GM23338 (cell line): ENCODE data around the gene ZNF585A. TPM values are rescaled to one million over a fixed set of nuclear protein-coding genes. Genes with fewer than 3 reads are reported as not detected.

ENCODE experiments used
- ATAC-seq: fragments of 200-7000 bp; cut with Tn5 transposase; 3 replicates; pipeline ENCODE4 v1.9.1; 2020
- DNase-seq: peaks from one replicate; pipeline ENCODE4 v3.0.0-alpha.2; 2015; ENCODE audit warnings: low spot score
- H2AFZ ChIP-seq: fragments of 200-600 bp; sonication (generic); 2 replicates; pipeline ENCODE4 v1.8.0; 2016; ENCODE audit warnings: antibody characterized with exemption, mild to moderate bottlenecking, moderate library complexity
- H3F3A ChIP-seq: fragments of 200-600 bp; sonication (generic); replicated peaks from 2 replicates; pipeline ENCODE4 v1.8.0; 2017; ENCODE audit warnings: antibody characterized with exemption, mixed run types, low read depth
- H3K27ac ChIP-seq: fragments of 200-600 bp; sonication (generic); 2 replicates; pipeline ENCODE4 v1.6.1; 2016; ENCODE audit warnings: low read depth
- H3K27me3 ChIP-seq: fragments of 200-600 bp; sonication (generic); 2 replicates; pipeline ENCODE4 v1.8.0; 2016; ENCODE audit warnings: mild to moderate bottlenecking, mixed run types, moderate library complexity; ENCODE audit not compliant: insufficient read depth
- H3K36me3 ChIP-seq: fragments of 200-600 bp; sonication (generic); 2 replicates; pipeline ENCODE4 v1.8.0; 2016; ENCODE audit warnings: mild to moderate bottlenecking; ENCODE audit not compliant: insufficient read depth
- H3K4me1 ChIP-seq: fragments of 200-600 bp; sonication (generic); 2 replicates; pipeline ENCODE4 v1.8.0; 2016; ENCODE audit warnings: mild to moderate bottlenecking, moderate library complexity; ENCODE audit not compliant: insufficient read depth
- H3K4me2 ChIP-seq: fragments of 200-600 bp; sonication (generic); 2 replicates; pipeline ENCODE4 v1.7.1; 2017; ENCODE audit warnings: mixed run types
- H3K4me3 ChIP-seq: fragments of 200-600 bp; sonication (generic); 2 replicates; pipeline ENCODE4 v1.6.1; 2016; ENCODE audit warnings: mixed run types
- H3K79me2 ChIP-seq: fragments of 200-600 bp; sonication (generic); replicated peaks from 2 replicates; pipeline ENCODE4 v1.8.0; 2017; ENCODE audit warnings: mild to moderate bottlenecking; ENCODE audit not compliant: insufficient read depth
- H3K9me2 ChIP-seq: fragments of 200-600 bp; sonication (generic); 2 replicates; pipeline ENCODE4 v1.8.0; 2017; ENCODE audit not compliant: insufficient read depth
- H4K20me1 ChIP-seq: fragments of 200-600 bp; sonication (generic); replicated peaks from 2 replicates; pipeline ENCODE4 v1.8.0; 2017; ENCODE audit warnings: mild to moderate bottlenecking; ENCODE audit not compliant: insufficient read depth
- H3K27ac Mint-ChIP-seq: 2 replicates; pipeline ENCODE4 v1.8.0; 2020; ENCODE audit warnings: inconsistent platforms, mild to moderate bottlenecking, moderate library complexity, mixed read lengths
- H3K27me3 Mint-ChIP-seq: 3 replicates; pipeline ENCODE4 v1.8.0; 2022; ENCODE audit warnings: low read depth, mild to moderate bottlenecking, moderate library complexity, mixed read lengths, inconsistent platforms; ENCODE audit not compliant: insufficient read depth, poor library complexity
- H3K36me3 Mint-ChIP-seq: 3 replicates; pipeline ENCODE4 v1.8.0; 2021; ENCODE audit warnings: low read depth, mild to moderate bottlenecking, inconsistent platforms, moderate library complexity, mixed read lengths
- H3K4me1 Mint-ChIP-seq: 3 replicates; pipeline ENCODE4 v1.8.0; 2020; ENCODE audit warnings: mild to moderate bottlenecking, inconsistent platforms, mixed read lengths
- H3K4me3 Mint-ChIP-seq: 3 replicates; pipeline ENCODE4 v1.8.0; 2021; ENCODE audit warnings: moderate library complexity, mild to moderate bottlenecking, inconsistent platforms, mixed read lengths
- H3K9me3 Mint-ChIP-seq: 3 replicates; pipeline ENCODE4 v1.8.0; 2020; ENCODE audit warnings: moderate library complexity, mild to moderate bottlenecking, inconsistent platforms, mixed read lengths
- CREB1 ChIP-seq: fragments of 250-450 bp; sonication (Bioruptor Pico); IDR thresholded peaks from 2 replicates; pipeline ENCODE4 v1.5.0; 2020; ENCODE audit warnings: low read depth, mild to moderate bottlenecking, moderate library complexity
- EZH2 ChIP-seq: fragments of 200-600 bp; sonication (generic); IDR thresholded peaks from one replicate; pipeline ENCODE4 v1.8.0; 2017; ENCODE audit warnings: antibody characterized with exemption, mild to moderate bottlenecking, low read depth; ENCODE audit not compliant: unreplicated experiment
- EZH2phosphoT487 ChIP-seq: fragments of 200-600 bp; sonication (generic); IDR thresholded peaks from one replicate; pipeline ENCODE4 v1.8.1; 2018; ENCODE audit warnings: antibody characterized with exemption; ENCODE audit not compliant: unreplicated experiment
- JUNB ChIP-seq: IDR thresholded peaks from one replicate; pipeline ENCODE4 v1.6.1; 2016; ENCODE audit warnings: antibody characterized with exemption; ENCODE audit not compliant: unreplicated experiment
- NANOG ChIP-seq: IDR thresholded peaks from 2 replicates; pipeline ENCODE4 v1.6.1; 2016; ENCODE audit warnings: antibody characterized with exemption, borderline replicate concordance
- POLR2AphosphoS5 ChIP-seq: IDR thresholded peaks from 2 replicates; pipeline ENCODE4 v1.6.1; 2016; ENCODE audit warnings: antibody characterized with exemption, low read depth
- STAT1 ChIP-seq: IDR thresholded peaks from one replicate; pipeline ENCODE4 v1.6.1; 2016; ENCODE audit warnings: antibody characterized with exemption; ENCODE audit not compliant: unreplicated experiment
- ZNF114 ChIP-seq: fragments of 250-450 bp; sonication (Bioruptor Pico); IDR thresholded peaks from 2 replicates; pipeline ENCODE4 v1.5.0; 2020; ENCODE audit warnings: mild to moderate bottlenecking, moderate library complexity
- ZNF331 ChIP-seq: fragments of 250-450 bp; sonication (Bioruptor Pico); IDR thresholded peaks from 2 replicates; pipeline ENCODE4 v1.5.0; 2020; ENCODE audit warnings: low read depth, mild to moderate bottlenecking, moderate library complexity
- polyA plus RNA-seq: library from polyadenylated mRNA; unstranded; fragments of >200 nt; fragmentation: Nextera tagmentation; extraction: Ambion mirVana; gene quantifications from 2 replicates; pipeline ENCODE4 v1.2.1, GENCODE V29; 2016
- total RNA-seq: library from RNA; depleted of rRNA; stranded (reverse); fragments of >200 nt; shearing (Covaris generic); gene quantifications from 2 replicates; pipeline ENCODE4 v1.2.3, GENCODE V29; 2014
- TF ChIP-seq, protein P1 (sequence below): IDR thresholded peaks from one replicate; pipeline ENCODE4 v1.6.1; 2018; ENCODE audit warnings: antibody characterized with exemption; ENCODE audit not compliant: unreplicated experiment
- TF ChIP-seq, protein P2 (sequence below): IDR thresholded peaks from 2 replicates; pipeline ENCODE4 v1.6.1; 2016; ENCODE audit warnings: antibody characterized with exemption
- TF ChIP-seq, protein P3 (sequence below), 2 experiments: fragments of 200-600 bp in 1 of 2; sonication (generic) in 1 of 2; conservative IDR thresholded peaks; 2 replicates each; pipeline versions ENCODE4 v1.5.1 to v1.6.1; 2016 to 2017; ENCODE audit warnings: antibody characterized with exemption in 2 of 2, low read depth in 2 of 2, mild to moderate bottlenecking in 2 of 2, moderate library complexity in 1 of 2
- TF ChIP-seq, protein P4 (sequence below): fragments of 250-450 bp; sonication (Bioruptor Pico); IDR thresholded peaks from 2 replicates; pipeline ENCODE4 v1.5.0; 2020; ENCODE audit warnings: mild to moderate bottlenecking, moderate library complexity

The ZNF585A gene
- total and polyA plus RNA-seq, 2 experiments from 2014 or later = 9.8 to 36.5 TPM

DNA sequence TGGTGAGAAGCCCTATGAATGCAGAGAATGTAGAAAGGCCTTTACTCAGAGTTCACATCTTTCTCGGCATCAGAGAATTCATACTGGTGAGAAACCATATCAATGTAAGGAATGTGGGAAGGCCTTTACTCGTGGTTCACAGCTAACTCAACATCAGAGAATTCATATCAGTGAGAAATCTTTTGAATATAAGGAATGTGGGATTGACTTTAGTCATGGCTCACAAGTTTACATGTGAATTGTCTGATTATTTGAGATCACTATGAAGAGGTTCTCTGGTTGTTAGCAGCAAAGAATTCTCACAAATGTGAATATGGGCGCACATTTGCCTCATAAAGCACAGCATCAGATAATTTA is 43.7 kb downstream of the ZNF585A start:
- Histone ChIP-seq H4K20me1 (no peaks in the 10 kb centered on the region), H3F3A (peaks cover 5% of the 10 kb centered on the region; the same call in 1 of the 2 replicates), H3K4me1 (no peaks in the 10 kb centered on the region), H3K27ac (no peak overlapping the region), H3K27me3 (no peaks in the 10 kb centered on the region), H3K4me3 (no peak overlapping the region; the same call in 1 of the 2 replicates), H3K79me2 (no peaks in the 10 kb centered on the region), H3K9me2 (no peaks in the 10 kb centered on the region), H2AFZ (no peak overlapping the region), H3K36me3 (peaks cover 64% of the 10 kb centered on the region), H3K4me2 (no peak overlapping the region)
- DNase-seq (no peak), ATAC-seq (no peak)
- H3K27ac Mint-ChIP-seq = no peak overlapping the region
- no peak overlapping the region for H3K4me3 Mint-ChIP-seq
- peaks cover 10% of the 10 kb centered on the region for H3K27me3 Mint-ChIP-seq
- peaks cover 96% of the 10 kb centered on the region for H3K36me3 Mint-ChIP-seq
- H3K4me1 Mint-ChIP-seq = no peaks in the 10 kb centered on the region
- H3K9me3 Mint-ChIP-seq = peaks cover 100% of the 10 kb centered on the region
- TF ChIP-seq EZH2phosphoT487 (no peak), STAT1 (no peak), ZNF114 (CRISPR knock-in tag) (no peak), POLR2AphosphoS5 (no peak), CREB1 (CRISPR knock-in tag) (no peak), JUNB (no peak), EZH2 (no peak), ZNF331 (CRISPR knock-in tag) (no peak), NANOG (no peak)
- TF ChIP-seq, protein P1, sequence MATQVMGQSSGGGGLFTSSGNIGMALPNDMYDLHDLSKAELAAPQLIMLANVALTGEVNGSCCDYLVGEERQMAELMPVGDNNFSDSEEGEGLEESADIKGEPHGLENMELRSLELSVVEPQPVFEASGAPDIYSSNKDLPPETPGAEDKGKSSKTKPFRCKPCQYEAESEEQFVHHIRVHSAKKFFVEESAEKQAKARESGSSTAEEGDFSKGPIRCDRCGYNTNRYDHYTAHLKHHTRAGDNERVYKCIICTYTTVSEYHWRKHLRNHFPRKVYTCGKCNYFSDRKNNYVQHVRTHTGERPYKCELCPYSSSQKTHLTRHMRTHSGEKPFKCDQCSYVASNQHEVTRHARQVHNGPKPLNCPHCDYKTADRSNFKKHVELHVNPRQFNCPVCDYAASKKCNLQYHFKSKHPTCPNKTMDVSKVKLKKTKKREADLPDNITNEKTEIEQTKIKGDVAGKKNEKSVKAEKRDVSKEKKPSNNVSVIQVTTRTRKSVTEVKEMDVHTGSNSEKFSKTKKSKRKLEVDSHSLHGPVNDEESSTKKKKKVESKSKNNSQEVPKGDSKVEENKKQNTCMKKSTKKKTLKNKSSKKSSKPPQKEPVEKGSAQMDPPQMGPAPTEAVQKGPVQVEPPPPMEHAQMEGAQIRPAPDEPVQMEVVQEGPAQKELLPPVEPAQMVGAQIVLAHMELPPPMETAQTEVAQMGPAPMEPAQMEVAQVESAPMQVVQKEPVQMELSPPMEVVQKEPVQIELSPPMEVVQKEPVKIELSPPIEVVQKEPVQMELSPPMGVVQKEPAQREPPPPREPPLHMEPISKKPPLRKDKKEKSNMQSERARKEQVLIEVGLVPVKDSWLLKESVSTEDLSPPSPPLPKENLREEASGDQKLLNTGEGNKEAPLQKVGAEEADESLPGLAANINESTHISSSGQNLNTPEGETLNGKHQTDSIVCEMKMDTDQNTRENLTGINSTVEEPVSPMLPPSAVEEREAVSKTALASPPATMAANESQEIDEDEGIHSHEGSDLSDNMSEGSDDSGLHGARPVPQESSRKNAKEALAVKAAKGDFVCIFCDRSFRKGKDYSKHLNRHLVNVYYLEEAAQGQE = no peak
- TF ChIP-seq, protein P2, sequence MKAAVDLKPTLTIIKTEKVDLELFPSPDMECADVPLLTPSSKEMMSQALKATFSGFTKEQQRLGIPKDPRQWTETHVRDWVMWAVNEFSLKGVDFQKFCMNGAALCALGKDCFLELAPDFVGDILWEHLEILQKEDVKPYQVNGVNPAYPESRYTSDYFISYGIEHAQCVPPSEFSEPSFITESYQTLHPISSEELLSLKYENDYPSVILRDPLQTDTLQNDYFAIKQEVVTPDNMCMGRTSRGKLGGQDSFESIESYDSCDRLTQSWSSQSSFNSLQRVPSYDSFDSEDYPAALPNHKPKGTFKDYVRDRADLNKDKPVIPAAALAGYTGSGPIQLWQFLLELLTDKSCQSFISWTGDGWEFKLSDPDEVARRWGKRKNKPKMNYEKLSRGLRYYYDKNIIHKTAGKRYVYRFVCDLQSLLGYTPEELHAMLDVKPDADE = no peak
- TF ChIP-seq, protein P3, sequence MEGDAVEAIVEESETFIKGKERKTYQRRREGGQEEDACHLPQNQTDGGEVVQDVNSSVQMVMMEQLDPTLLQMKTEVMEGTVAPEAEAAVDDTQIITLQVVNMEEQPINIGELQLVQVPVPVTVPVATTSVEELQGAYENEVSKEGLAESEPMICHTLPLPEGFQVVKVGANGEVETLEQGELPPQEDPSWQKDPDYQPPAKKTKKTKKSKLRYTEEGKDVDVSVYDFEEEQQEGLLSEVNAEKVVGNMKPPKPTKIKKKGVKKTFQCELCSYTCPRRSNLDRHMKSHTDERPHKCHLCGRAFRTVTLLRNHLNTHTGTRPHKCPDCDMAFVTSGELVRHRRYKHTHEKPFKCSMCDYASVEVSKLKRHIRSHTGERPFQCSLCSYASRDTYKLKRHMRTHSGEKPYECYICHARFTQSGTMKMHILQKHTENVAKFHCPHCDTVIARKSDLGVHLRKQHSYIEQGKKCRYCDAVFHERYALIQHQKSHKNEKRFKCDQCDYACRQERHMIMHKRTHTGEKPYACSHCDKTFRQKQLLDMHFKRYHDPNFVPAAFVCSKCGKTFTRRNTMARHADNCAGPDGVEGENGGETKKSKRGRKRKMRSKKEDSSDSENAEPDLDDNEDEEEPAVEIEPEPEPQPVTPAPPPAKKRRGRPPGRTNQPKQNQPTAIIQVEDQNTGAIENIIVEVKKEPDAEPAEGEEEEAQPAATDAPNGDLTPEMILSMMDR (conservative IDR thresholded peaks at IDR 0.05; ENCODE audit: low read depth in 2 of 2) = no peak
- TF ChIP-seq, protein P4, sequence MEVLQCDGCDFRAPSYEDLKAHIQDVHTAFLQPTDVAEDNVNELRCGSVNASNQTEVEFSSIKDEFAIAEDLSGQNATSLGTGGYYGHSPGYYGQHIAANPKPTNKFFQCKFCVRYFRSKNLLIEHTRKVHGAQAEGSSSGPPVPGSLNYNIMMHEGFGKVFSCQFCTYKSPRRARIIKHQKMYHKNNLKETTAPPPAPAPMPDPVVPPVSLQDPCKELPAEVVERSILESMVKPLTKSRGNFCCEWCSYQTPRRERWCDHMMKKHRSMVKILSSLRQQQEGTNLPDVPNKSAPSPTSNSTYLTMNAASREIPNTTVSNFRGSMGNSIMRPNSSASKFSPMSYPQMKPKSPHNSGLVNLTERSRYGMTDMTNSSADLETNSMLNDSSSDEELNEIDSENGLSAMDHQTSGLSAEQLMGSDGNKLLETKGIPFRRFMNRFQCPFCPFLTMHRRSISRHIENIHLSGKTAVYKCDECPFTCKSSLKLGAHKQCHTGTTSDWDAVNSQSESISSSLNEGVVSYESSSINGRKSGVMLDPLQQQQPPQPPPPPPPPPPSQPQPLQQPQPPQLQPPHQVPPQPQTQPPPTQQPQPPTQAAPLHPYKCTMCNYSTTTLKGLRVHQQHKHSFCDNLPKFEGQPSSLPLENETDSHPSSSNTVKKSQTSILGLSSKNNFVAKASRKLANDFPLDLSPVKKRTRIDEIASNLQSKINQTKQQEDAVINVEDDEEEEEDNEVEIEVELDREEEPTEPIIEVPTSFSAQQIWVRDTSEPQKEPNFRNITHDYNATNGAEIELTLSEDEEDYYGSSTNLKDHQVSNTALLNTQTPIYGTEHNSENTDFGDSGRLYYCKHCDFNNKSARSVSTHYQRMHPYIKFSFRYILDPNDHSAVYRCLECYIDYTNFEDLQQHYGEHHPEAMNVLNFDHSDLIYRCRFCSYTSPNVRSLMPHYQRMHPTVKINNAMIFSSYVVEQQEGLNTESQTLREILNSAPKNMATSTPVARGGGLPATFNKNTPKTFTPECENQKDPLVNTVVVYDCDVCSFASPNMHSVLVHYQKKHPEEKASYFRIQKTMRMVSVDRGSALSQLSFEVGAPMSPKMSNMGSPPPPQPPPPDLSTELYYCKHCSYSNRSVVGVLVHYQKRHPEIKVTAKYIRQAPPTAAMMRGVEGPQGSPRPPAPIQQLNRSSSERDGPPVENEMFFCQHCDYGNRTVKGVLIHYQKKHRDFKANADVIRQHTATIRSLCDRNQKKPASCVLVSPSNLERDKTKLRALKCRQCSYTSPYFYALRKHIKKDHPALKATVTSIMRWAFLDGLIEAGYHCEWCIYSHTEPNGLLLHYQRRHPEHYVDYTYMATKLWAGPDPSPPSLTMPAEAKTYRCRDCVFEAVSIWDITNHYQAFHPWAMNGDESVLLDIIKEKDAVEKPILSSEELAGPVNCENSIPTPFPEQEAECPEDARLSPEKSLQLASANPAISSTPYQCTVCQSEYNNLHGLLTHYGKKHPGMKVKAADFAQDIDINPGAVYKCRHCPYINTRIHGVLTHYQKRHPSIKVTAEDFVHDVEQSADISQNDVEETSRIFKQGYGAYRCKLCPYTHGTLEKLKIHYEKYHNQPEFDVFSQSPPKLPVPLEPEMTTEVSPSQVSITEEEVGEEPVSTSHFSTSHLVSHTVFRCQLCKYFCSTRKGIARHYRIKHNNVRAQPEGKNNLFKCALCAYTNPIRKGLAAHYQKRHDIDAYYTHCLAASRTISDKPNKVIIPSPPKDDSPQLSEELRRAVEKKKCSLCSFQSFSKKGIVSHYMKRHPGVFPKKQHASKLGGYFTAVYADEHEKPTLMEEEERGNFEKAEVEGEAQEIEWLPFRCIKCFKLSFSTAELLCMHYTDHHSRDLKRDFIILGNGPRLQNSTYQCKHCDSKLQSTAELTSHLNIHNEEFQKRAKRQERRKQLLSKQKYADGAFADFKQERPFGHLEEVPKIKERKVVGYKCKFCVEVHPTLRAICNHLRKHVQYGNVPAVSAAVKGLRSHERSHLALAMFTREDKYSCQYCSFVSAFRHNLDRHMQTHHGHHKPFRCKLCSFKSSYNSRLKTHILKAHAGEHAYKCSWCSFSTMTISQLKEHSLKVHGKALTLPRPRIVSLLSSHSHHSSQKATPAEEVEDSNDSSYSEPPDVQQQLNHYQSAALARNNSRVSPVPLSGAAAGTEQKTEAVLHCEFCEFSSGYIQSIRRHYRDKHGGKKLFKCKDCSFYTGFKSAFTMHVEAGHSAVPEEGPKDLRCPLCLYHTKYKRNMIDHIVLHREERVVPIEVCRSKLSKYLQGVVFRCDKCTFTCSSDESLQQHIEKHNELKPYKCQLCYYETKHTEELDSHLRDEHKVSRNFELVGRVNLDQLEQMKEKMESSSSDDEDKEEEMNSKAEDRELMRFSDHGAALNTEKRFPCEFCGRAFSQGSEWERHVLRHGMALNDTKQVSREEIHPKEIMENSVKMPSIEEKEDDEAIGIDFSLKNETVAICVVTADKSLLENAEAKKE (CRISPR knock-in tag) = no peak
